DND-41 (cell line): ENCODE measurements around the gene MINAR1.

Experiments used
- ATAC-seq: fragments of 200-7000 bp; cut with Tn5 transposase; 3 replicates; pipeline ENCODE4 v1.9.1; 2021; ENCODE audit warnings: low read depth; ENCODE audit not compliant: insufficient read depth
- DNase-seq: peaks from one replicate; pipeline ENCODE4 v3.0.0-alpha.2; 2020
- H2AFZ ChIP-seq: 2 replicates; pipeline ENCODE4 v1.6.0; 2012; ENCODE audit warnings: low read depth, low read length
- H3K27ac ChIP-seq: 2 replicates; pipeline ENCODE4 v1.5.1; 2012; ENCODE audit warnings: low read length, inconsistent platforms
- H3K27me3 ChIP-seq: fragments of 200-600 bp; sonication (generic); 2 replicates; pipeline ENCODE4 v1.6.0; 2012; ENCODE audit warnings: low read length, mild to moderate bottlenecking, inconsistent platforms; ENCODE audit not compliant: insufficient read depth, poor library complexity
- H3K36me3 ChIP-seq: 2 replicates; pipeline ENCODE4 v1.5.1; 2012; ENCODE audit warnings: low read length, inconsistent platforms; ENCODE audit not compliant: insufficient read depth
- H3K4me1 ChIP-seq: 2 replicates; pipeline ENCODE4 v1.5.1; 2012; ENCODE audit warnings: mild to moderate bottlenecking, low read length; ENCODE audit not compliant: insufficient read depth
- H3K4me2 ChIP-seq: 2 replicates; pipeline ENCODE4 v1.6.0; 2012; ENCODE audit warnings: mild to moderate bottlenecking, moderate library complexity, low read length, inconsistent platforms; ENCODE audit not compliant: insufficient read depth
- H3K4me3 ChIP-seq, 2 experiments: fragments of 200-600 bp in 1 of 2; shearing (Covaris generic) in 1 of 2; 2 replicates each; pipeline ENCODE4 v1.5.1; 2012 to 2016; ENCODE audit warnings: inconsistent platforms in 2 of 2, low read length in 2 of 2, mild to moderate bottlenecking in 2 of 2, low read depth in 1 of 2, moderate library complexity in 1 of 2
- H3K79me2 ChIP-seq: 2 replicates; pipeline ENCODE4 v1.6.0; 2012; ENCODE audit warnings: low read length, inconsistent platforms; ENCODE audit not compliant: insufficient read depth
- H3K9ac ChIP-seq: 2 replicates; pipeline ENCODE4 v1.6.0; 2012; ENCODE audit warnings: low read depth, mild to moderate bottlenecking, inconsistent platforms, low read length, moderate library complexity
- H3K9me3 ChIP-seq: 2 replicates; pipeline ENCODE4 v1.5.1; 2012; ENCODE audit warnings: low read length, moderate library complexity, mild to moderate bottlenecking, inconsistent platforms; ENCODE audit not compliant: insufficient read depth, severe bottlenecking
- H4K20me1 ChIP-seq: 2 replicates; pipeline ENCODE4 v1.6.0; 2012; ENCODE audit warnings: low read length; ENCODE audit not compliant: insufficient read depth
- EZH2 ChIP-seq: IDR thresholded peaks from 3 replicates; pipeline ENCODE4 v1.6.1; 2012; ENCODE audit warnings: borderline replicate concordance, low read depth, mild to moderate bottlenecking, moderate library complexity, low read length, inconsistent platforms; ENCODE audit not compliant: severe bottlenecking
- TF ChIP-seq, protein P1 (sequence below): IDR thresholded peaks from 2 replicates; pipeline ENCODE4 v1.5.1; 2012; ENCODE audit warnings: borderline replicate concordance, low read length, moderate library complexity, mild to moderate bottlenecking; ENCODE audit not compliant: poor library complexity, severe bottlenecking; ENCODE audit errors: extremely low read depth

The MINAR1 gene

DNA sequence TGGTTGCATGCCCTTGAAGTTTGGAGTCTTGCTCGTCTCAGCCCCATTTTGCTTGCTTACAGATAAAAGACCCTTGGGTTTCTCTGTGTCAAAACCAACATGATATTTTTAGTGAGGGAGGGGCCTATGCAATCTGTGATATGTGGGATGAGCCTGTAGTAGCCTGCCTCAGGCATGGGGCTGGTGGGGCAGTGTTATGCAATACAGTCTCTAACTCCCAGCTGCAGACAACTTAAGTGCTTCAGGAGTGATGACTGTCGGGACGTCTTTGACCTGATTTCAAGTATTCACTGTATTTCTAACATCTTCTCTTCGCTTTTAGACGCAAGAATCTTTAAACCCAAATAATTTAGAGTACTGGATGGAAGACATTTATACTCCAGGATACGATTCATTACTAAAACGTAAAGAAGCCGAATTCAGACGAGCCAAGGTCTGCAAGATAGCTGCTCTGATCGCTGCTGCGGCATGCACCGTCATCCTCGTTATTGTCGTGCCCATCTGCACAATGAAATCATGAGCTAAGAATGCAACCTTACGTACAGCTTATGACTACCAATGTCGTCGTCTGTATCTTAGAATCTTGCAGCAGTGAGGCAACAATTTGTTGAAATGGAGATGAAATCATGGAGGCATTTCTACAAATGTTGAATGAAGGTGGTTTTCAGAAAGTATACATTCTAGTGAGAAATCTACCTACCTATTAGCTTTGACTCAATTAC, 35.9 kb downstream of the MINAR1 start:
- no peaks in the 10 kb centered on the region for H3K4me1 ChIP-seq
- TF ChIP-seq, protein P1, sequence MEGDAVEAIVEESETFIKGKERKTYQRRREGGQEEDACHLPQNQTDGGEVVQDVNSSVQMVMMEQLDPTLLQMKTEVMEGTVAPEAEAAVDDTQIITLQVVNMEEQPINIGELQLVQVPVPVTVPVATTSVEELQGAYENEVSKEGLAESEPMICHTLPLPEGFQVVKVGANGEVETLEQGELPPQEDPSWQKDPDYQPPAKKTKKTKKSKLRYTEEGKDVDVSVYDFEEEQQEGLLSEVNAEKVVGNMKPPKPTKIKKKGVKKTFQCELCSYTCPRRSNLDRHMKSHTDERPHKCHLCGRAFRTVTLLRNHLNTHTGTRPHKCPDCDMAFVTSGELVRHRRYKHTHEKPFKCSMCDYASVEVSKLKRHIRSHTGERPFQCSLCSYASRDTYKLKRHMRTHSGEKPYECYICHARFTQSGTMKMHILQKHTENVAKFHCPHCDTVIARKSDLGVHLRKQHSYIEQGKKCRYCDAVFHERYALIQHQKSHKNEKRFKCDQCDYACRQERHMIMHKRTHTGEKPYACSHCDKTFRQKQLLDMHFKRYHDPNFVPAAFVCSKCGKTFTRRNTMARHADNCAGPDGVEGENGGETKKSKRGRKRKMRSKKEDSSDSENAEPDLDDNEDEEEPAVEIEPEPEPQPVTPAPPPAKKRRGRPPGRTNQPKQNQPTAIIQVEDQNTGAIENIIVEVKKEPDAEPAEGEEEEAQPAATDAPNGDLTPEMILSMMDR, result no peak
- no peaks in the 10 kb centered on the region for H3K9me3 ChIP-seq
- H3K9ac ChIP-seq, result no peak overlapping the region
- H2AFZ ChIP-seq, result no peak overlapping the region
- H4K20me1 ChIP-seq, result no peaks in the 10 kb centered on the region
- no peak overlapping the region for H3K4me2 ChIP-seq
- H3K36me3 ChIP-seq, result no peaks in the 10 kb centered on the region; the same call in 1 of the 2 replicates
- ATAC-seq, result no peak
- no peaks in the 10 kb centered on the region for H3K79me2 ChIP-seq
- H3K27ac ChIP-seq, result no peak overlapping the region
- H3K4me3 ChIP-seq, result no peak overlapping the region
- H3K27me3 ChIP-seq, result no peaks in the 10 kb centered on the region
- no peak for DNase-seq

DNA sequence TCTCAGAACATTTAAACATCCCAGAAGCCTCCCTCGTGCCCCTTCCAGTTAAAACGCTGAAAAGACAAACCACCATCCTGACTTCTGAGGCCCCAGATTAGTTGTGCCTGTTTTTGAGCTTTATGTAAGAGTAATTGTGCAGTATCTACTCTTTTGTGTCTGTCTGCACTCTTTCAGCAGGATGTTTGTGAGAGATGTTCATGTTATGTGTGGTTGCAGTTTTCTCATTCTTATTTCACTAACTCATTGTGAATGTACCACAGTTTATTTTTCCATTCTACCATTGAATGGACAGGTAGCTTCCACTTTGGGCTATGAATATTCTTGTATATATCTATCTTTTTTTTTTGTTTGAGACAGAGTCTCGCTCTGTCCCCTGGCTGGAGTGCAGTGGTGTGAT, 40.3 kb downstream of the MINAR1 start:
- no peak overlapping the region for H3K4me3 ChIP-seq
- H3K9me3 ChIP-seq, result no peaks in the 10 kb centered on the region
- no peaks in the 10 kb centered on the region for H3K79me2 ChIP-seq
- no peaks in the 10 kb centered on the region for H4K20me1 ChIP-seq
- H3K27ac ChIP-seq, result no peak overlapping the region
- H3K27me3 ChIP-seq, result no peaks in the 10 kb centered on the region
- ATAC-seq, result no peak
- TF ChIP-seq EZH2, result no peak
- TF ChIP-seq, protein P1, result no peak
- H3K4me1 ChIP-seq, result no peaks in the 10 kb centered on the region
- no peak overlapping the region for H2AFZ ChIP-seq
- DNase-seq, result no peak
- H3K36me3 ChIP-seq, result no peaks in the 10 kb centered on the region; the same call in 1 of the 2 replicates
- no peak overlapping the region for H3K9ac ChIP-seq
- no peak overlapping the region for H3K4me2 ChIP-seq

DNA sequence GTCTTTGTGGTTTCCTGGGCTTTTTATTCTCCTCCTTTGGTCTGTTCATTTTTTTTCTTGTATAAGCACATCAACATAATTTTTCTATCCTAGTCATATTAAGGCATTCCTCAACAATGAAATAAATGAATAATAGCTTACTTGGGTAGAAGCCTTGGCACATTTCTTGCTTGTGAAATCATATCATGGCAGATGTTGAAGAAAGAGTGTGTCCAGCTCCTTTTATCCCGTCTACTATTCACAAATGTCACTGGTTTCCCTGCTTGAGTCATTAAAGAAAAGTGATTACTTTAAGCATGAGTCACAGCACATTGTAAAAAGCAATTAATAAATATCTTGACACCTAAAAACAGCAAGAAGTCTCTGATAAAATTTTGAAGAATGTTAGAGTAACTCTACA, 42.1 kb downstream of the MINAR1 start:
- H3K9ac ChIP-seq, result no peak overlapping the region
- no peak overlapping the region for H2AFZ ChIP-seq
- H3K4me3 ChIP-seq, result no peak overlapping the region
- no peaks in the 10 kb centered on the region for H3K36me3 ChIP-seq
- no peaks in the 10 kb centered on the region for H3K27me3 ChIP-seq
- no peaks in the 10 kb centered on the region for H4K20me1 ChIP-seq
- ATAC-seq (no peak), DNase-seq (no peak)
- TF ChIP-seq, protein P1, result no peak
- no peak for TF ChIP-seq EZH2
- no peaks in the 10 kb centered on the region for H3K4me1 ChIP-seq
- no peaks in the 10 kb centered on the region for H3K79me2 ChIP-seq
- no peak overlapping the region for H3K27ac ChIP-seq
- H3K4me2 ChIP-seq, result no peak overlapping the region
- no peaks in the 10 kb centered on the region for H3K9me3 ChIP-seq
